GM18517 (cell line): ENCODE results near the gene MSTN.
"Not testable (repeated sequence)": the region's sequence is repeated elsewhere in the genome, so short reads cannot be mapped to it uniquely, and the experiment has no call there.

Experiments
- ATAC-seq: cut with Tn5 transposase; IDR thresholded peaks from one replicate; pipeline ENCODE4 v1.9.1; 2021; ENCODE audit warnings: mild to moderate bottlenecking, moderate library complexity; ENCODE audit not compliant: unreplicated experiment

The MSTN gene

DNA sequence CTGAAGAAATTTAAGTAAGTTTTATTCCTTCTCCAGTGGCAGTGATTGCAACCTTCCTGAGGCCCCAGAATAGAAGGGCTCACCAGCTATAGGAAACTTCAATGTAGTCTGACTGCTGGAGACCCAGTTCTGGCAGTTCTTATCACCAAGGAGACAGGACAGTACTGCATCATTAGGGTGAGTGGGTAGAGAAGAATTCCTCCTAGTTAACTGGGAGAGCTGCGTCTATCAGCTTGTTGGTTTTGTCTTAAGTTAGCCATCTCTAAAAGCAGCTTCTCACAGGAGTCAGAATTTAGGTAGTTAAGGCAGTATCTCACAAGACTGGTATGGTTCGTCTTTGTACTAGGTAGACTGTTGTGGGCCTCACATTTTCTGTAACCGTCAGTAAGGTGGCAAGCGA lies 3.3 kb upstream of the MSTN start:
- ATAC-seq, result no peak

DNA sequence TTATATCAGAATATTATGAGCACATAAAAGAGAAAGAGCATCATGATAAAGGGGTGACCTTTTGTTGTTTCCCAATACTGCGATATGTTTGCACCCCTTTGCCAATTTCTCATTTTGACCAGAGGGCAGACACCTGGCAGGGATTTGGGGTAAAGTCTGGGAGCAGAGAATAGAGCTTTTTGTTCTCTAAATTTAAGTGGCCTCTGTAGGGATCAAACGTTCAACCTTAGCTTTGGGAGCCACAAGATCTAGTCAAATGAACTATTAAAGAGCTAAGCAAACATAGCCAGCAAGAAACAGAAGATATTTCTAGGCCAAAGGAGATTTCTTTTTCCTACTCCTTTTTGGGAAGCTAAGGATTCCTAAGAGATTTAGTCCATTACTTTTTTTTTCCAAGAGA lies 1.1 kb upstream of the MSTN start:
- ATAC-seq, result no peak

DNA sequence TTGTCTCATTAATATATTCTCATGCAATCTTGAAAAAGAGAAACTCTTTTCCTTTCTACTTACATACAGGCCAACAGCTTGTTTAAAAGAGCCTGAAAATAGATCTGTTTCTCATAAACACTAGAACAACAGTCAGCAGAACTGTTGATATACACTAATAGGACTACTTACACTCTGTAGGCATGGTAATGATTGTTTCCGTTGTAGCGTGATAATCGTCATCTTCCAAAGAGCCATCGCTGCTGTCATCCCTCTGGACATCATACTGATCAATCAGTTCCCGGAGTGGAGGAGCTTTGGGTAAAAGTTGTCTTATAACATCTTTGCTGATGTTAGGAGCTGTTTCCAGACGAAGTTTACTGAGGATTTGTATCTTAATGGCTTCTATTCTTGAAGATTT lies 476 bp downstream of the MSTN start:
- ATAC-seq, result no peak

DNA sequence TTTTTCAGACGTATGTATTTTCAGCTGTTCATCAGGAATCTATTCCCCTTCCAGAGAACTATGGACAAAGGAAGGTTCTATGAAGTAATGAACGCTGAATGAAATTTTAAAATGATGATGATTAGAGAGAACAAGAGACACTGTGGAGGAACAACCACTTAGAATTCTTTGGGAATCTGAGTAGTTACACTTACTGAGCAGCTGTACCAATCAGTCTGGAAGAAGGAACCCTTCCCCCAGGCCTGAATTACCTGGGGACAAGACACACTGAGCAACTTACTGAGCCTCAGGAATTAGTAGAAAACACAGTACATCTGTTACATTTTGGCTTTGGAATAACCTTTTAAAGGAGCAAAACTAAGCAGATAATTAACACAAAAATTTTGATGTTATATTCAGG lies 1.9 kb downstream of the MSTN start:
- no peak for ATAC-seq

DNA sequence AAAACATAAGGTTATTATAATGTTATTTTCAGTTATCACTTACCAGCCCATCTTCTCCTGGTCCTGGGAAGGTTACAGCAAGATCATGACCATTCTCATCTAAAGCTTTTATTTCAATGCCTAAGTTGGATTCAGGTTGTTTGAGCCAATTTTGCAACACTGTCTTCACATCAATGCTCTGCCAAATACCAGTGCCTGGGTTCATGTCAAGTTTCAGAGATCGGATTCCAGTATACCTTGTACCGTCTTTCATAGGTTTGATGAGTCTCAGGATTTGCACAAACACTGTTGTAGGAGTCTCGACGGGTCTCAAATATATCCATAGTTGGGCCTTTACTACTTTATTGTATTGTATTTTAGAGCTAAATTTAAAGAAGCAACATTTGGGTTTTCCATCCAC lies 2.5 kb downstream of the MSTN start:
- ATAC-seq, result no peak

DNA sequence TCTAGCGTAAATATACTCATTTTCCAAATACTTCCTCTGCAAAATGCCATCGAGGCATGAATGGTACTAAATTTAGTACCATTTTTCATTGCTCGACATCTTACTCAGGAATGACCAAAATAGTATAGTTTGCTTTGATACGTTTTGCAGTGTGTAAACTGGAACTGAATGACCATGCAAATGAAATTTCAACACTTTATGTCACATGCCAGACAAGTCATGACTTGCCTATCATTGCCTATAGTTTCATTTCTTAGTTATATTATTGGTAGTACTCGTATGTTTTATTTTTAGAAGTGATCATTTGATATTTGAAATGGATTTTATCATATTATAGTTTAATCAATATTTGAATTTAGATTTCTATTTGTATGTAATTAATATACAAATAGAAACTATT lies 9.1 kb downstream of the MSTN start:
- no peak for ATAC-seq

DNA sequence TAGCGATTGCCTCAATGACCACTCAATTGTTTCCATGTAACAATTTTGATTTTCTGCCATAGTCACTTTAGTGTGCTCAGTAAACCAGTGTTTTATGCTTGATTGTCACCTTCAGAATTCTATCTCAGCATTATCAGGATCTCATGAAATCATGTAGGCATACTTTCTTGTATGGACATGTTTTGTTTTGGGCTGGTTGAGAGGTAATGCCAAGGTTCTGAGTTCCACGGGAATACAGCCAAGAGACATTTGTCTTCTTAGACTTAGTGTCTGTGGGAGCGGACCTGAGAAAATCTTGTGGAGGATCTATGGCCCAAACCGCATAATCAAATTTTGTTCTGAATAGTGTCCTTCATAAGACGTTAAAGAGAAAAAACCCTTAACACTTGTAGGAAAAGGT lies 10.2 kb downstream of the MSTN start:
- ATAC-seq, result no peak

DNA sequence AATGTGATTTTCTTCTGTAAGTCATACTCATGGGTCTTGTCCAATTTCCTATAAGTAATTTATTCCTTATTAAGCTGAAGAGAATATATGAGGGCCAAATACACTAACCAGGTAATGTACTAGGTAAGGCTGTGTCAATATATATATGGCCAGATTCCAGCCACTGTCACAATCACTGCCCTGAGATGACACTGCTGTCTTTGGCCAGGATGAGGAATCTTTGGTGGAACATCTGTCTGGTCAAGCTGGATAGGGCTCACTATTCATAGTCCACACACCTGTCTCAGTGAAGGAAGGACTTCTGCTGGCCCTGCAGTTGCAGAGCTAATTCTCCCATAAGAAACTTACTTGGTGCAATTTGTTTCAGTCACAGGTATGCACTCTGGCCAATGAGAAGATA lies 11.3 kb downstream of the MSTN start:
- no peak for ATAC-seq

DNA sequence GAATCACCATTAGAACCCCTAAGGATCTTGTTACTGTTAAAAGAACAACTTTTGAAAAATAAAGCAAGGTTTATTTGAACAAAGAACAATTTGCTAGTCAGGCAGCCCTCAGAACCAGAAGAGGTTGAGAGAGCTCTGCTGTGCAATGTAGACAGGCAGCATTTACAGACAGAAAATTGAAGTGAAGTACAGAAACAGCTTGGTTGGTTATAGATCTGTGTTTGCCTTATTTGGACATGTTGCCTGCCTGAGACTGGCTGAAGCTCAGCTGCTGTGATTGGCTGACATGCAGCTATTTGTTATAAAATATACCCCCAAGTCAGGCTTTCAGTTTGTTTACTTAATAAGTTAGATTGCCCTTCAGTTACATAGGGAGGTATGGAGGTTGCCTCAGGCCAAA lies 12.5 kb downstream of the MSTN start:
- no peak for ATAC-seq

DNA sequence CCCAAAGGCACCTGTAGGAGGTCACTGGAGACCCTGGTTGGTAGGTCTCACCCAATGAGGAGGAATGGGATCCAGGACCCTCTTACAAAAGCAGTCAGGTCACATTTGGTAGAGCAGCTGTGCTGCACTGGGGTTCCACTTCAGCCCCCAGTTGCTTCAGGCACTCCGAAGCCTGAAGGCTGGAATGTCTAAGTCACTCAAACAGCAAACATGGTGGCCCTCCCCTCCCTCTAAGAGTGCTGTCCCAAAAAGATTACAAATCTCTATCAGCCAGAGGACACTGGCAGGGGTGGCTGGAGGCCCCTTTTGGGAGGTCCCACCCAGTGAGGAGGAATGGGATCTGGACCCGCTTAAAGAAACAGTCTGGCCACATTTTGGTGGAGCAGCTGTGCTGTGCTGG lies 17.7 kb downstream of the MSTN start:
- ATAC-seq, result no peak

DNA sequence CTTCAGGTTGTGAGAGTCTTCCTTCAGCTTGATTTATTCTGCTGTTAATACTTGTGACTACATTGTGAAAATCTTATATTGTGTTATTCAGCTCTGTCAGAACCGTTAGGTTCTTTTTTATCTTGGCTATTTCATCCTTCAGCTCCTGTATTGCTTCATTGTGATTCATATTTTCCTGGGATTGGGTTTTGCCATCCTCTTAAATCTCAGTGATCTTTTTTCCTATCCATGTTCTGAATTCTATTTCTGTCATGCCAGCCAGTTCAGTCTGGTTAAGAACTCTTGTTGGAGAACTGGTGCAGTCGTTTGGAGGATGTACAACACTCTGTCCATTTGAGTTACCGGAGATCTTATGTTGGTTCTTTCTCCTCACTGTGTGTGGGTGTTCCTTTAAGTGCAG lies 19.1 kb downstream of the MSTN start:
- no peak for ATAC-seq

DNA sequence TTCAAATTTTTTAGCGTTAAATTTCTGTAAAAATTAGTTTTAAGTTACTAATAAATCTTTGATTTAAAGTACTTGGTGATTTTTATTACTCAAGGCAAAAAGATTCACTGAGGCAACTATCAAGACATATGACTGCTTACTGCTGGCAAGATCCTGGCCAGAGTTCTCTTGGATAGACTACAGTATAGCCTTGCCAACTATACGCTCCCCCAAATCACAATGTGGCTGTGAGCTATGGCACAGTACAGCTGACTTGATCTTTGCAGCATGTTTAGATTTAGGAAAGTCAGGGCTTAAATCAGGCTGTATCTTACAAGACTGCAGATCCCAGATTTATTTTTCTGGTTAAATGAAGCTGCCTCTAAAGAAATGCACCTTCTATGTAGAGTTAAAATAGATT lies 26.5 kb downstream of the MSTN start:
- no peak for ATAC-seq

DNA sequence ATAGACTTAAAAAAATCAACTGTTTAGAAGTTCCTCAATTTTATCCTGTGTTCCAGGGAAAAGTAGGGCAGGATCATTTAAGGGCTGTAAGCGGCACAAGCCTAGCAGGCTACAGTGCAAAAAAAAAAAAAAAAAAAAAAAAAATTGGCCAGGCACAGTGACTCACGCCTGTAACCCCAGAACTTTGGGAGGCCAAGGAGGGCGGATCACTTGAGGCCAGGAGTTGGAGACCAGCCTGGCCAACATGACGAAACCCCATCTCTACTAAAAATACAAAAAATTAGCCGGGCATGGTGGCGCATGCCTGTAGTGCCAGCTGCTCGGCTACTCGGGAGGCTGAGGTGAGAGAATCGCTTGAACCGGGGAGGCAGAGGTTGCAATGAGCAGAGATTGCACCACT lies 28.1 kb downstream of the MSTN start:
- not testable (repeated sequence) for ATAC-seq

DNA sequence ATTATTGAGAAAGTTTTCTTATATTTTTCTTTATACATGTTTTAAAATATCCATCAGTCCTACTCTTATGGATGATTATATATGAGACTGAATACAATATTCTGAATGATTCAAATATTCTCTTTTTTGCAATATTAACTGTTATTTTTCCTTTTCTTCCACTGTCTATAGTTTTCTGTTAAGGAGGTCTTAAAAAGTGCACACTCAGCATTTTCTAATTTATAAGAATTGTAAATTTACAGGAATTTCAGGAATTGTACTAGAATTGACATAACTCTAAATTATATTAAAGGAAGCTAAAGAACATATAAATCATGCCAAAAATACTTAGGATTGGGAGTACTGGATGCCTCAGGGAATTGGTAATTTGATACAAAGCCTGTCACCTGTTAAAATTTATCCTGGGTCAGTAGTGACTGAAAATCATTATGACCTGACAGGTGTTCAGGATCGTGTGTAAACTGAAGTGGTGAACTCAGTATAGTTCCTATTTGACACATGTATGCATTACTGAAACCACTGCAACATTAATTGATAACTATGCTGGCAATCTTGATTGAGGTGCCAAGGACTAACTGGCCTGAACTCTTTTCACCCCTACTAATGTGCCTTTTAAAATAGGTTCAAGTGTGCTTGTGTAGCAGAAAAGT lies 30.4 kb downstream of the MSTN start:
- ATAC-seq, result no peak

DNA sequence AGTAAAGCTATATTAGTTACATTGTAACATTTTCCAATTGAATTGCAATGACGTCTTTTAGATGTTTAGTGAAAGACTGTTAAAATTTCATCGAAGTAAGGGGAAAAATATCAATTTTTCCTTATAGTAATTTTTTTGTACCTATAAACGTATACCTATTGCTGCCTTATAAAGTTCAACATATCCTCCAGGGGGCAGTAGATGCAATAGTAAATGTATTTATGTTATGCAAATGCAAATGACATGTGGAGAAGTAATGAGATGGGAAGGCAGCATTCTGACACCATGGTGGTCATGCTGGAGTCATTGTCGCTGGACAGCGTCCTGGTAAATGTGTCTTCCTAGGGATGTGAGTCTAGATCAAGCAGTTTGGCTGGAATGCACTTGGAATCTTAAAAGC lies 38.7 kb downstream of the MSTN start:
- ATAC-seq, result peak; percentile 76

DNA sequence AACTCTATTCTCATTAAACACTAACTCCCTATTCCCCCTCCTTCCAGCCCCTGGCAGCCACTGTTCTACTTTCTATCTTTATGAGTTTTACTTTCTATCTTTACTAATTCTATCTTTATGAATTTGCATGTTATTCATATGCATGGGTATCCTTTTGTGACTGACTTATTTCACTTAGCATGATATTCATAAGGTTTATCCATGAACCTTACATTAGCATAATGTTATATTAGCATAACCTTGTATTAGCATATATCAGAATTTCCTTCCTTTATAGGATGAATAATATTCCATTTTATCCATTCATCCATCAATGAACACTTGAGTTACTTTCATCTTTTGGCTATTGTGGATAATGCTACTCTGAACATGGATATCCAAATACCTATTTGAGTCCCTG lies 41.8 kb downstream of the MSTN start:
- ATAC-seq, result no peak

DNA sequence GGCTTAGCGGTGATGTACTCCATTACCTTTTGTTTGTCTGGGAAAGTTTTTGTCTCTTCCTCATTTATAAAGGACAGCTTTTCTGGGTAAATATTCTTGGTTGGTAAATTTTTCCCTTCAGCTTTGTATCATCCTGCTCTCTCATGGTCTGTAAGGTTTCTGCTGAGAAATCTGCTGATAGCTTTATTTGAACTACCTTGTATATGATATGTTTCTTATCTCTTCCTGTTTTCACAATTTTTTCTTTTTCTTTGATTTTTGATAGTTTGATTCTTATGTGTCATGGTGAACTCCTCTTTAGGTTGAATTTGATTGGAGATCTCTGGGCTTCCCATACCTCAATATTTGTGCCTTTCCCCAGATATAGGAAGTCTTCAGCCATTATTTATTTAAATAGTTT lies 44.7 kb downstream of the MSTN start:
- no peak for ATAC-seq

DNA sequence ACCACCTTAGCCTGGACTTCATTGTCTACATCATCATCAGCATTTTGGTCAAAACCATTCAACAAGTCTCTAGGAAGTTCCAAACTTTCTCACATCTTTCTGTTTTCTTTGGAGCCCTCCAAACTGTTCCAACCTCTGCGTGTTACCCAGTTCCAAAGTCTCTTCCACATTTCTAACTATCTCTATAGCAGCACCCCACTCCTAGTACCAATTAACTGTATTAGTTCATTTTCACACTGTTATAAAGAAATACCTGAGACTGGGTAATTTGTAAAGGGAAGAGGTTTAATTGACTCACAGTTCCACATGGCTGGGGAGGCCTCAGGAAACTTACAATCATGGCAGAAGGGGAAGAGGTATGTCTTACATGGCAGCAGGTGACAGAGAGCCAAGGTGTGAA lies 46.6 kb downstream of the MSTN start:
- not testable (repeated sequence) for ATAC-seq
